MCF 10A (cell line): ENCODE results near the gene COX6B2. TPM values are rescaled to one million over a fixed set of nuclear protein-coding genes. Genes with fewer than 3 reads are reported as not detected.

Experiments used
- BruUV-seq: library from RNA; stranded (reverse); fragments of 400-500 nt; replicated peaks from 2 replicates; lab custom pipeline; 2021; lab: Mats Ljungman, UMichigan
- CTCF ChIA-PET: fragments of 300-600 bp; sonication (Branson Sonifier 250); formaldehyde crosslinking; extraction: SDS; loops from one replicate; lab custom pipeline; 2021; ENCODE audit warnings: antibody characterized with exemption, inconsistent platforms; lab: Yijun Ruan, JAX
- POLR2A ChIA-PET: fragments of 300-600, 350-650 bp; sonication (Branson Sonifier 250); formaldehyde crosslinking; extraction: SDS; loops from one replicate; lab custom pipeline; 2020; ENCODE audit warnings: antibody characterized with exemption, inconsistent platforms; lab: Yijun Ruan, JAX
- DNase-seq: peaks from one replicate; pipeline ENCODE4 v3.0.0-alpha.2; 2018; ENCODE audit not compliant: unreplicated experiment
- H3K27ac Mint-ChIP-seq: one replicate; pipeline ENCODE4 v1.8.0; 2022; ENCODE audit warnings: mild to moderate bottlenecking, low read depth, mixed read lengths; ENCODE audit not compliant: unreplicated experiment
- H3K27me3 Mint-ChIP-seq: one replicate; pipeline ENCODE4 v1.8.0; 2022; ENCODE audit warnings: mixed read lengths; ENCODE audit not compliant: insufficient read depth, unreplicated experiment
- H3K36me3 Mint-ChIP-seq: one replicate; pipeline ENCODE4 v1.8.0; 2022; ENCODE audit warnings: mild to moderate bottlenecking, moderate library complexity, mixed read lengths; ENCODE audit not compliant: insufficient read depth, unreplicated experiment
- H3K4me1 Mint-ChIP-seq: one replicate; pipeline ENCODE4 v1.8.0; 2022; ENCODE audit warnings: mixed read lengths; ENCODE audit not compliant: insufficient read depth, unreplicated experiment
- H3K4me3 Mint-ChIP-seq: one replicate; pipeline ENCODE4 v1.8.0; 2022; ENCODE audit warnings: mild to moderate bottlenecking, moderate library complexity, mixed read lengths; ENCODE audit not compliant: unreplicated experiment
- H3K9me3 Mint-ChIP-seq: one replicate; pipeline ENCODE4 v1.8.0; 2022; ENCODE audit warnings: mixed read lengths; ENCODE audit not compliant: unreplicated experiment
- CTCF ChIP-seq: fragments of 200-600 bp; IDR thresholded peaks from one replicate; pipeline ENCODE4 v1.8.0; 2022; ENCODE audit warnings: antibody characterized with exemption, mild to moderate bottlenecking; ENCODE audit not compliant: unreplicated experiment
- intact Hi-C: fragments of 100-400 bp; cut with micrococcal nuclease; formaldehyde crosslinking; loops from 2 replicates; pipeline ENCODE4 v1.14.1; 2022
- total RNA-seq: library from RNA; stranded (reverse); gene quantifications from 2 replicates; pipeline ENCODE4 v1.2.3, GENCODE V29; 2022

The COX6B2 gene
- total RNA-seq, 1 experiment from 2014 or later: 0.33 TPM

GRCh38 chr19:55319785-55320184 lies 34.7 kb downstream of the COX6B2 start:
- intact Hi-C loops: no loop called here
- Mint-ChIP-seq H3K4me1 (peaks cover 6% of the 10 kb centered on the region), H3K36me3 (no peaks in the 10 kb centered on the region), H3K27ac (no peak overlapping the region), H3K9me3 (no peaks in the 10 kb centered on the region), H3K4me3 (no peak overlapping the region), H3K27me3 (peaks cover 27% of the 10 kb centered on the region)
- POLR2A ChIA-PET: no interaction called here
- DNase-seq: no peak
- TF ChIP-seq CTCF: no peak
- BruUV-seq: no TSS peak
- CTCF ChIA-PET: interaction anchor here (0.6 to 7.6 kb wide), 3 partner anchors 18 to 225 kb away, joined by 3 to 58 read pairs (median 6); no protein-coding TSS in a partner anchor

GRCh38 chr19:55316646-55317045 lies 37.9 kb downstream of the COX6B2 start:
- POLR2A ChIA-PET: no interaction called here
- H3K4me1 Mint-ChIP-seq: no peaks in the 10 kb centered on the region
- peaks cover 10% of the 10 kb centered on the region for H3K27me3 Mint-ChIP-seq
- no peak overlapping the region for H3K27ac Mint-ChIP-seq
- H3K9me3 Mint-ChIP-seq: no peaks in the 10 kb centered on the region
- H3K4me3 Mint-ChIP-seq: no peak overlapping the region
- DNase-seq: no peak
- intact Hi-C loops: no loop called here
- CTCF ChIA-PET: interaction anchor here (0.8 to 7.6 kb wide), 4 partner anchors 15 to 66 kb away, joined by 3 to 58 read pairs (median 4); no protein-coding TSS in a partner anchor
- H3K36me3 Mint-ChIP-seq: no peaks in the 10 kb centered on the region
- BruUV-seq: no TSS peak
- no peak for TF ChIP-seq CTCF

- no peak overlapping the region for H3K27ac Mint-ChIP-seq
- no peak for DNase-seq
- no TSS peak for BruUV-seq
- intact Hi-C loops: no loop called here
- no peaks in the 10 kb centered on the region for H3K9me3 Mint-ChIP-seq
- peaks cover 3% of the 10 kb centered on the region for H3K27me3 Mint-ChIP-seq
- H3K4me1 Mint-ChIP-seq: no peaks in the 10 kb centered on the region
- TF ChIP-seq CTCF: no peak
- POLR2A ChIA-PET: no interaction called here
- H3K4me3 Mint-ChIP-seq: no peak overlapping the region
- CTCF ChIA-PET: interaction anchor here (0.9 to 1.3 kb wide), 3 partner anchors 15 to 152 kb away, joined by 3 to 5 read pairs (median 4); no protein-coding TSS in a partner anchor
- no peaks in the 10 kb centered on the region for H3K36me3 Mint-ChIP-seq
Observed at GRCh38 chr19:55315956-55316525, 38.5 kb downstream of the COX6B2 start.

GRCh38 chr19:55314396-55314795 lies 40.1 kb downstream of the COX6B2 start:
- H3K27me3 Mint-ChIP-seq: no peaks in the 10 kb centered on the region
- BruUV-seq: no TSS peak
- intact Hi-C loops: no loop called here
- DNase-seq: no peak
- POLR2A ChIA-PET: interaction anchor here (1.1 to 1.6 kb wide), 2 partner anchors 18 to 22 kb away, joined by 3 to 6 read pairs; no protein-coding TSS in a partner anchor
- no peak for TF ChIP-seq CTCF
- no peak overlapping the region for H3K4me3 Mint-ChIP-seq
- peaks cover 5% of the 10 kb centered on the region for H3K36me3 Mint-ChIP-seq
- H3K9me3 Mint-ChIP-seq: no peaks in the 10 kb centered on the region
- CTCF ChIA-PET: interaction anchor here (0.9 kb wide), 1 partner anchor 22 kb away, joined by 4 read pairs; no protein-coding TSS in a partner anchor
- H3K27ac Mint-ChIP-seq: no peak overlapping the region
- H3K4me1 Mint-ChIP-seq: no peaks in the 10 kb centered on the region
